ENCODE data around the gene CAMTA1.

CAMTA1 gene

GRCh38 chr1:6985549-6986276 lies 200.5 kb downstream of the CAMTA1 start:
- no peak for DNase-seq

GRCh38 chr1:6986281-6986680 lies 201.0 kb downstream of the CAMTA1 start:
- DNase-seq, result no peak

- no peak for DNase-seq
Observed at GRCh38 chr1:6987940-6988339, 202.7 kb downstream of the CAMTA1 start.

GRCh38 chr1:6988796-6989195 lies 203.5 kb downstream of the CAMTA1 start:
- no peak for DNase-seq

GRCh38 chr1:6989212-6990159 lies 204.2 kb downstream of the CAMTA1 start:
- DNase-seq, result no peak

- no peak for DNase-seq
Observed at GRCh38 chr1:6991266-6991665, 206.0 kb downstream of the CAMTA1 start.

- no peak for DNase-seq
Observed at GRCh38 chr1:6995789-6996188, 210.5 kb downstream of the CAMTA1 start.

GRCh38 chr1:6996371-6996770 lies 211.1 kb downstream of the CAMTA1 start:
- DNase-seq, result no peak

GRCh38 chr1:6996866-6997265 lies 211.6 kb downstream of the CAMTA1 start:
- DNase-seq, result no peak

GRCh38 chr1:6998267-6998666 lies 213.0 kb downstream of the CAMTA1 start:
- no peak for DNase-seq

GRCh38 chr1:6999826-7000225 lies 214.6 kb downstream of the CAMTA1 start:
- no peak for DNase-seq

GRCh38 chr1:7000720-7001119 lies 215.5 kb downstream of the CAMTA1 start:
- DNase-seq, result no peak

- DNase-seq, result no peak
Observed at GRCh38 chr1:7002728-7003127, 217.5 kb downstream of the CAMTA1 start.

- DNase-seq, result no peak
Observed at GRCh38 chr1:7003676-7004075, 218.4 kb downstream of the CAMTA1 start.

- DNase-seq, result no peak
Observed at GRCh38 chr1:7004181-7004580, 218.9 kb downstream of the CAMTA1 start.

- DNase-seq, result no peak
Observed at GRCh38 chr1:7005762-7006161, 220.5 kb downstream of the CAMTA1 start.

GRCh38 chr1:7006996-7007871 lies 222.0 kb downstream of the CAMTA1 start:
- no peak for DNase-seq

- DNase-seq, result no peak
Observed at GRCh38 chr1:7007902-7008301, 222.6 kb downstream of the CAMTA1 start.

- DNase-seq, result no peak
Observed at GRCh38 chr1:7008331-7008730, 223.1 kb downstream of the CAMTA1 start.

GRCh38 chr1:7008975-7009740 lies 223.9 kb downstream of the CAMTA1 start:
- no peak for DNase-seq

GRCh38 chr1:7009741-7010525 lies 224.7 kb downstream of the CAMTA1 start:
- no peak for DNase-seq

Measured in activated CD8-positive, alpha-beta memory T cell treated with anti-CD3 and anti-CD28 coated beads for 24 hours (primary cell).